ENCODE results near the gene SUCLG2.

DNA sequence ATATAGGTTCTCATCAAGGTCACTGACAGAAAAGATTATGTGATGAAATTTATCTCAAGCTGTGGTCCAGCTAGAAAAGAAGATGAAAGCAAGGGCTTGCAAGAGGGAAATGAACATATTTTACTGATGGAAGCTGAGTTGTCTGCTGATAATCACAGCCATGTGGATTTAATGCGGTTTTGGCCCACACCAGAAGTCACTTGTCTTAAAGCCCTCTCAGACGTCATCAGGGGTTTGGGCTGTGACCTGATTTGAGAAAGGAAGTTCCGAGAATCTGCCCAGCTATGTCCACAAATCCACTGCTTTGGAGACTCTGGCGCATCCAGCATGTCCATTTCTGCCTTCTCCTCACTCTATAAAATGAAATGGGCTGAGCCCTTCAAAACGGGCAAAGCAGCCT lies 278.4 kb downstream of the SUCLG2 start:
- TF ChIP-seq EP300 (IDR thresholded peaks at IDR 0.05) (no peak), POLR2A (IDR thresholded peaks at IDR 0.05; ENCODE audit: low read depth) (no peak), POLR2AphosphoS5 (IDR thresholded peaks at IDR 0.05) (no peak)
- TF ChIP-seq, protein P1, sequence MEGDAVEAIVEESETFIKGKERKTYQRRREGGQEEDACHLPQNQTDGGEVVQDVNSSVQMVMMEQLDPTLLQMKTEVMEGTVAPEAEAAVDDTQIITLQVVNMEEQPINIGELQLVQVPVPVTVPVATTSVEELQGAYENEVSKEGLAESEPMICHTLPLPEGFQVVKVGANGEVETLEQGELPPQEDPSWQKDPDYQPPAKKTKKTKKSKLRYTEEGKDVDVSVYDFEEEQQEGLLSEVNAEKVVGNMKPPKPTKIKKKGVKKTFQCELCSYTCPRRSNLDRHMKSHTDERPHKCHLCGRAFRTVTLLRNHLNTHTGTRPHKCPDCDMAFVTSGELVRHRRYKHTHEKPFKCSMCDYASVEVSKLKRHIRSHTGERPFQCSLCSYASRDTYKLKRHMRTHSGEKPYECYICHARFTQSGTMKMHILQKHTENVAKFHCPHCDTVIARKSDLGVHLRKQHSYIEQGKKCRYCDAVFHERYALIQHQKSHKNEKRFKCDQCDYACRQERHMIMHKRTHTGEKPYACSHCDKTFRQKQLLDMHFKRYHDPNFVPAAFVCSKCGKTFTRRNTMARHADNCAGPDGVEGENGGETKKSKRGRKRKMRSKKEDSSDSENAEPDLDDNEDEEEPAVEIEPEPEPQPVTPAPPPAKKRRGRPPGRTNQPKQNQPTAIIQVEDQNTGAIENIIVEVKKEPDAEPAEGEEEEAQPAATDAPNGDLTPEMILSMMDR (IDR thresholded peaks at IDR 0.05) = no peak
